ENCODE results near the gene A4GALT.

A4GALT gene

DNA sequence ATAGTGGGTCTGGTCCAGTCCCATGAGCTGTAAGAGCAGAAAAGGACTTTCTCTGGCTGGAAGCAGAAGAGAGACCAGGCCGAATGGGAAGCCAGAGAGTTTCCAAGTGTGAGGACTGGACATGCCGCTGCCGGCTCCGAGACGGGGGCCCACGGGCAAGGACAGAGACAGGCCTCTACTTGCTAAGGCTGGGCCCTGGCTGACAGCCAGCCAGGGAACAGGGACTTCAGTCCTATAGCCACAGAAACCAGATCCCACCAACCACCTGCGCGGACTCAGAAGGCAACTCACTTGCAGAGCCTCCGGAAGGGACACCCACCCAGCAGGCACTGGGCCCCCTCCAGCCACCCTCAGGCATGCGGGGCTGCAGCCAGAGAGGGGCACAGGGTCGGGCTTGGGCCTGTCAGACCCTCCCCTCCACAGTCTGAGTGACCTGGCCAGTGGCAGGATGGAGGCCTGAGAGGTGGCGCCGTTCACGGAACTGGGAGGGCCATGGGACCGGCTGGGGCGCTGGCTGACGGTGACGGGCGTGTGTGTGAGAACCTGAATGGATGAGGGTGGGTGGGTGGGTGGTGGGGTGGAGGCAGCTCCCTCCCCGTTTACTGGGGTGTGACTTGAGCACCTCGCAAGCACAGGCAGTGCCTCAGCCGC is 47.8 kb upstream of the A4GALT start:
- Histone ChIP-seq H3K4me2 (ENCODE audit: low read length) (no peak overlapping the region), H3K9ac (no peak overlapping the region), H3K27ac (no peak overlapping the region), H3K27me3 (ENCODE audit: control insufficient read depth, insufficient read depth, low read length) (no peaks in the 10 kb centered on the region), H3K79me2 (no peaks in the 10 kb centered on the region), H3K9me3 (ENCODE audit: control insufficient read depth, low read length) (no peaks in the 10 kb centered on the region), H3K4me1 (no peaks in the 10 kb centered on the region), H3K36me3 (ENCODE audit: control insufficient read depth, insufficient read depth, low read length) (no peaks in the 10 kb centered on the region), H2AFZ (no peak overlapping the region), H3K4me3 (ENCODE audit: low read depth, low read length) (no peak overlapping the region)
- TF ChIP-seq, protein P1, sequence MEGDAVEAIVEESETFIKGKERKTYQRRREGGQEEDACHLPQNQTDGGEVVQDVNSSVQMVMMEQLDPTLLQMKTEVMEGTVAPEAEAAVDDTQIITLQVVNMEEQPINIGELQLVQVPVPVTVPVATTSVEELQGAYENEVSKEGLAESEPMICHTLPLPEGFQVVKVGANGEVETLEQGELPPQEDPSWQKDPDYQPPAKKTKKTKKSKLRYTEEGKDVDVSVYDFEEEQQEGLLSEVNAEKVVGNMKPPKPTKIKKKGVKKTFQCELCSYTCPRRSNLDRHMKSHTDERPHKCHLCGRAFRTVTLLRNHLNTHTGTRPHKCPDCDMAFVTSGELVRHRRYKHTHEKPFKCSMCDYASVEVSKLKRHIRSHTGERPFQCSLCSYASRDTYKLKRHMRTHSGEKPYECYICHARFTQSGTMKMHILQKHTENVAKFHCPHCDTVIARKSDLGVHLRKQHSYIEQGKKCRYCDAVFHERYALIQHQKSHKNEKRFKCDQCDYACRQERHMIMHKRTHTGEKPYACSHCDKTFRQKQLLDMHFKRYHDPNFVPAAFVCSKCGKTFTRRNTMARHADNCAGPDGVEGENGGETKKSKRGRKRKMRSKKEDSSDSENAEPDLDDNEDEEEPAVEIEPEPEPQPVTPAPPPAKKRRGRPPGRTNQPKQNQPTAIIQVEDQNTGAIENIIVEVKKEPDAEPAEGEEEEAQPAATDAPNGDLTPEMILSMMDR (IDR thresholded peaks at IDR 0.05) = no peak

DNA sequence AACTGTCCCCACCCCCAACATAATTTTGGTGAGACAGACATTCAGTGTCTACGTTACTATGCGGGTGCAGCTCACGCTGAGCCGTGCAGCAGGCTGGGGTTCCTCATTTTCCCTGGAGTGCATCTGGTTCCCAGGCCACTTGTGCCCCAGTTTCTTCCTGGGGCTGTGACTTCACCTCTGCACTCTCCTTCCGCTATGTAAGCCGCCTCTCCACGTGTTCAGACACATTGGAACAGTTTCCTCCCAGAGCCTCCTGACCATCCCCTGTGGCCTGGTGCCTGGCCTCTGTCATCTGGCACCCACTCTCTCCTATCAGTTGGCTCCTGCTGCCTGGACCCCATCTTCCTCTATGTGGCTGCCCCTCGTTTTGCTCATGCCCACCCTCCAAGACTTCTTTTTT is 46.2 kb upstream of the A4GALT start:
- Histone ChIP-seq H3K36me3 (ENCODE audit: control insufficient read depth, insufficient read depth, low read length) (no peaks in the 10 kb centered on the region), H3K4me1 (no peaks in the 10 kb centered on the region), H3K9ac (no peak overlapping the region), H2AFZ (no peak overlapping the region), H3K79me2 (no peaks in the 10 kb centered on the region), H3K27me3 (ENCODE audit: control insufficient read depth, insufficient read depth, low read length) (no peaks in the 10 kb centered on the region), H3K4me2 (ENCODE audit: low read length) (no peak overlapping the region), H3K9me3 (ENCODE audit: control insufficient read depth, low read length) (no peaks in the 10 kb centered on the region), H3K27ac (no peak overlapping the region), H3K4me3 (ENCODE audit: low read depth, low read length) (no peak overlapping the region)
- TF ChIP-seq, protein P1 (IDR thresholded peaks at IDR 0.05) = no peak

GRCh38 chr22:42764895-42765363 is 44.3 kb upstream of the A4GALT start:
- Histone ChIP-seq H2AFZ (no peak overlapping the region), H3K9me3 (ENCODE audit: control insufficient read depth, low read length) (no peaks in the 10 kb centered on the region), H3K27ac (no peak overlapping the region)

GRCh38 chr22:42763965-42764480 is 43.4 kb upstream of the A4GALT start:
- H3K9me3 ChIP-seq (ENCODE audit: control insufficient read depth, low read length) = no peaks in the 10 kb centered on the region
- TF ChIP-seq, protein P1 (IDR thresholded peaks at IDR 0.05) = no peak
- H3K27ac ChIP-seq = no peak overlapping the region

More at GRCh38 chr22:42764895-42765363, 44.3 kb upstream of the A4GALT start:
- TF ChIP-seq, protein P1 (IDR thresholded peaks at IDR 0.05) = no peak
- Histone ChIP-seq H3K9ac (no peak overlapping the region), H3K27me3 (ENCODE audit: control insufficient read depth, insufficient read depth, low read length) (no peaks in the 10 kb centered on the region), H3K4me3 (ENCODE audit: low read depth, low read length) (no peak overlapping the region), H3K36me3 (ENCODE audit: control insufficient read depth, insufficient read depth, low read length) (no peaks in the 10 kb centered on the region), H3K4me2 (ENCODE audit: low read length) (no peak overlapping the region), H3K79me2 (no peaks in the 10 kb centered on the region), H3K4me1 (no peaks in the 10 kb centered on the region)

More at GRCh38 chr22:42763965-42764480, 43.4 kb upstream of the A4GALT start:
- Histone ChIP-seq H3K4me3 (ENCODE audit: low read depth, low read length) (no peak overlapping the region), H3K4me1 (no peaks in the 10 kb centered on the region), H3K36me3 (ENCODE audit: control insufficient read depth, insufficient read depth, low read length) (no peaks in the 10 kb centered on the region), H3K4me2 (ENCODE audit: low read length) (no peak overlapping the region), H3K27me3 (ENCODE audit: control insufficient read depth, insufficient read depth, low read length) (no peaks in the 10 kb centered on the region), H3K79me2 (no peaks in the 10 kb centered on the region), H2AFZ (no peak overlapping the region), H3K9ac (no peak overlapping the region)
